ENCODE measurements around the gene FIGN. TPM values are rescaled to one million over a fixed set of nuclear protein-coding genes. Genes with fewer than 3 reads are reported as not detected.

Gene FIGN
- total and polyA plus RNA-seq, 11 donors: 3.0 to 16.5 (median 12.1) TPM

GRCh38 chr2:163741435-163741834 lies 5.6 kb upstream of the FIGN start:
- WGBS, 4 donors: 83 to 90% (median 88%) methylated on average over 5 of the region's 5 CpGs
- ATAC-seq (no peak), DNase-seq (no peak)
- Histone ChIP-seq H3K4me3 (no peak overlapping the region), H3K27ac (no peak overlapping the region), H3K27me3 (peaks cover 0 to 9% (median 0%) of the 10 kb centered on the region in 9 donors), H3K9me3 (no peaks in the 10 kb centered on the region), H3K4me1 (peaks cover 0 to 7% (median 0%) of the 10 kb centered on the region in 12 donors), H3K36me3 (no peaks in the 10 kb centered on the region)
- intact Hi-C loops (cut with DNase I): no loop called here
- TF ChIP-seq, protein P1, sequence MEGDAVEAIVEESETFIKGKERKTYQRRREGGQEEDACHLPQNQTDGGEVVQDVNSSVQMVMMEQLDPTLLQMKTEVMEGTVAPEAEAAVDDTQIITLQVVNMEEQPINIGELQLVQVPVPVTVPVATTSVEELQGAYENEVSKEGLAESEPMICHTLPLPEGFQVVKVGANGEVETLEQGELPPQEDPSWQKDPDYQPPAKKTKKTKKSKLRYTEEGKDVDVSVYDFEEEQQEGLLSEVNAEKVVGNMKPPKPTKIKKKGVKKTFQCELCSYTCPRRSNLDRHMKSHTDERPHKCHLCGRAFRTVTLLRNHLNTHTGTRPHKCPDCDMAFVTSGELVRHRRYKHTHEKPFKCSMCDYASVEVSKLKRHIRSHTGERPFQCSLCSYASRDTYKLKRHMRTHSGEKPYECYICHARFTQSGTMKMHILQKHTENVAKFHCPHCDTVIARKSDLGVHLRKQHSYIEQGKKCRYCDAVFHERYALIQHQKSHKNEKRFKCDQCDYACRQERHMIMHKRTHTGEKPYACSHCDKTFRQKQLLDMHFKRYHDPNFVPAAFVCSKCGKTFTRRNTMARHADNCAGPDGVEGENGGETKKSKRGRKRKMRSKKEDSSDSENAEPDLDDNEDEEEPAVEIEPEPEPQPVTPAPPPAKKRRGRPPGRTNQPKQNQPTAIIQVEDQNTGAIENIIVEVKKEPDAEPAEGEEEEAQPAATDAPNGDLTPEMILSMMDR (IDR thresholded peaks at IDR 0.05): no peak

DNA sequence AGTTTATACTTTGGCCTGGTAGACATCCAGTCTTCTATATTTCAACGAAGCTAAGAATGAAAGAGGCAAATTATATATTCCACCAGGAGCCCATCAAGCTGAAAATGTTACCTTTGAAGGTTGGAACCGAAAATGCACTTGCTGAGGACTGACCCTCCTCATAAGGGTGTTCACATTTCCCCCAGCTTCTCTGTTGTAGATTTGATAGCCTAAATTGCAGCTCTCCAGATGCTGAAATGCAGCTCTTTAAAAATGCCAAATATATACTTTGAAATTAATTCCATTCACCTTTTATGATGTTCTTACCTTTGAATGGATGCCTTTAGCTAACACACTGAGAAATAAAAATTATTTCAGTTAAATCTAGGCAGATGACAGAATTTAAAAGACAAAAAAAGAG lies 1.8 kb upstream of the FIGN start:
- no peak for ATAC-seq
- WGBS, 4 donors: 69 to 74% (median 72%) methylated on average over 2 of the region's 2 CpGs
- H3K4me3 ChIP-seq: no peak overlapping the region

DNA sequence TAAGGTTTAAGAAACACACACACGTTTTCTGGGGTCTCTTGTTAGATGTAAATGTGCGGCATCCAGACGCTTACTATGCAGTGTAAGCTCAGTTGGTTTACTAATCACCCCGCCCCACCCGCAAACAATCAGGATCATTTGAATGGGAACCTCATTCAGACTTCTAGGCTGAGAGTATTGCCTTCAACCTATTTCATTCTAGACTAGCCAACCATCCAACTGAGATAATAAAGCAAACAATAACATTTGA lies 1.3 kb upstream of the FIGN start:
- Histone ChIP-seq H3K27ac (peak overlapping the region in 9 of 12 donors; percentile 87 to 96 (median 91)), H3K4me3 (peak overlapping the region in 11 of 12 donors; percentile 52 to 80 (median 62)), H3K27me3 (peaks cover 0 to 27% (median 0%) of the 10 kb centered on the region in 9 donors), H3K36me3 (no peaks in the 10 kb centered on the region), H3K9me3 (no peaks in the 10 kb centered on the region), H3K4me1 (peaks cover 0 to 7% (median 0%) of the 10 kb centered on the region in 12 donors)
- no peak for DNase-seq
- TF ChIP-seq, protein P1 (IDR thresholded peaks at IDR 0.05): no peak
- no peak for TF ChIP-seq POLR2A (IDR thresholded peaks at IDR 0.05)
- ATAC-seq: no peak
- 27 to 42% (median 39%) methylated on average over 5 of the region's 5 CpGs for WGBS, 4 donors
- intact Hi-C loops (cut with DNase I): loop anchor here in 8 of 10 donors (5.0 to 10.0 kb wide), 14 partner anchors 72 to 390 kb away; no protein-coding TSS in a partner anchor

More for the DNA sequence above, 1.8 kb upstream of the FIGN start:
- DNase-seq: no peak
- Histone ChIP-seq H3K27me3 (peaks cover 0 to 27% (median 0%) of the 10 kb centered on the region in 9 donors), H3K9me3 (no peaks in the 10 kb centered on the region), H3K4me1 (peaks cover 0 to 7% (median 0%) of the 10 kb centered on the region in 12 donors), H3K27ac (peak overlapping the region in 1 of 12 donors; percentile 91), H3K36me3 (no peaks in the 10 kb centered on the region)
- intact Hi-C loops (cut with DNase I): loop anchor here in 8 of 10 donors (5.0 to 10.0 kb wide), 14 partner anchors 73 to 390 kb away; no protein-coding TSS in a partner anchor
- TF ChIP-seq, protein P1 (IDR thresholded peaks at IDR 0.05): no peak
- TF ChIP-seq POLR2A (IDR thresholded peaks at IDR 0.05): no peak

DNA sequence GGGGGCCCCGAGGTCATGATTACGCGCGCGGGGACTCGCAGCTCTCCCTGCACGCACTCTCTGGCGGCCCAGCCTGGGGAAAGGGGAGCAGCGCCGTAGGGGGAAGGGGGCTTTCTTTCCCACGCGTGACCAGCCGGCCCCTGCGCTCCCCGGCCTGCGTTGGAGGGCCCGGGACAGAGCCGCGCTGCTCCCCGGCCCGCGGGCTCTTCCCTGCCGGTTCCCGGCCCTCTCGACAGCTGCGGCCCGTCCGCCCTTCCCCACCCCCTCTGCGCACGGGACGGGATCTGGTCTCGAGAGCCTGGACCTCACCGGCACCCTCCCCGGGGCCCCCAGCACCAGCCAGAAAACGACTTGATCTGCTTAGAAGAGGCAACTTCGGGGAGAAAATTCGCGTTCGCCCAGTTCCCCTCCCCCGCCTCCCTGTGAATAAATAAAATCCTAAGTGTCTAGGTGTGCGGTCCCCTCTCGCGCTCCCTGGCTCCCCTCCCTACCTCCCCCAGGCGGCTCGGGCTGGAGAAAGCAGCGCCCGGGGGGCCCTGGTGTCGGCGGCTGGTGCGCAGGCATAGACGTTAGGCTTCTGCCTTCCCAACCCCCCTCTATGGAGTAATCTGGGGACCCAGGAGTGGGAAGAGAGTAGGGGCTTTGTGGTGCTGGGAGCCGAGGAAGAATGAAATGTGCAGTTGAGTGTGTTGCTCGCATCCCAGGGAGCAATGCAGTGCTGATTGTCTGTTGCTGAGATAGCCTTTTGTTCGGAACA lies 803 bp upstream of the FIGN start:
- Histone ChIP-seq H3K36me3 (no peaks in the 10 kb centered on the region), H3K27me3 (peaks cover 0 to 27% (median 0%) of the 10 kb centered on the region in 9 donors), H3K4me1 (peaks cover 0 to 7% (median 0%) of the 10 kb centered on the region in 12 donors), H3K9me3 (no peaks in the 10 kb centered on the region), H3K27ac (peak overlapping the region; percentile 87 to 96 (median 92)), H3K4me3 (peak overlapping the region; percentile 12 to 80 (median 62))
- WGBS, 4 donors: 2 to 3% (median 2%) methylated on average over 28 to 54 of the region's 54 CpGs
- intact Hi-C loops (cut with DNase I): loop anchor here in 8 of 10 donors (1.0 to 10.0 kb wide), 15 partner anchors 72 to 389 kb away; no protein-coding TSS in a partner anchor
- TF ChIP-seq, protein P1 (IDR thresholded peaks at IDR 0.05): peak in 6 of 12 donors; percentile 5 to 37 (median 22)
- no peak for TF ChIP-seq POLR2A (IDR thresholded peaks at IDR 0.05)
- ATAC-seq (peak; percentile 13 to 79 (median 66)), DNase-seq (peak; percentile 41 to 75 (median 57))

Data from heart left ventricle (tissue), 16 donors.